Activated T-helper 9 cell treated with anti-CD3 and anti-CD28 coated beads, Interleukin-2, amount 50 U/mL, for 16 hours (primary cell): ENCODE data around the gene SCGB1D1.
"Not testable (repeated sequence)": the region's sequence is repeated elsewhere in the genome, so short reads cannot be mapped to it uniquely, and the experiment has no call there.

ENCODE experiments used
- DNase-seq: peaks from one replicate; pipeline ENCODE4 v3.0.0-alpha.2; 2020; ENCODE audit warnings: low read depth

Gene SCGB1D1

DNA sequence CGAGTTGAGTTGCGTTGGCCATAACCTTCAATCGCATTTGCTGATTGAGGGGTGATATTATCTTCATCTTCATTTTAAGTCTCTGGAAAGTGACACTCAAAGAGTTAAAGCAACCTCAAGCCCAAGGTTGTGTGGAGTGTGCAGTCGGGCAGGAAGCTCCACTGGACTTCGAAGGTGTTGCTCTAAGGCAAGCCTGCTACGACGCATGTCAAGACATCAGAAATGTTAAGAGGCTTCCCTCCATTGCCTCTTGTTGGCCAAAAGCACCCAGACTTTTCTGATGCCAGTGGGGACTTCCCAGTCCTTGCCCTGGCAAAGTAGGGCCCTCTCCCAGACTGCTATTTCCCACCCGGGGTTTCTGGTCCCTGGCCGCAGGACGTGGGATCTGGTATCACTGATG is 23.6 kb upstream of the SCGB1D1 start:
- no peak for DNase-seq

DNA sequence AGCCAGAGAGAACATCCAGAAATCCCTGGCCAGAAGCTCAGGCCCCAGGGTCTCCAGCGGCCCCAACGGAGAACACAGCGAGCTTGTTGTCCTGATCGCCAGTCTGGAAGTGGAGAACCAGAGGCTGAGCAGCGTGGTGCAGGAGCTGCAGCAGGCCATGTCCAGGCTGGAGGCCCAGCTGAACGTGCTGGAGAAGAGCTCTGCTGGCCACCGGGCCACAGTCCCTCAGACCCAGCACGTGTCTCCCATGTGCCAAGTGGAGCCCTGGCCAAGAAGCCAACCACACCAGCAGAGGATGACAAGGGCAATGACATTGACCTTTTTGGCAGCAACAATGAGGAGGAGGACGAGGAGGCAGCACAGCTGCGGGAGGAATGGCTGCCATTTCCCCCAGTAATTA is 20.6 kb upstream of the SCGB1D1 start:
- DNase-seq: no peak

DNA sequence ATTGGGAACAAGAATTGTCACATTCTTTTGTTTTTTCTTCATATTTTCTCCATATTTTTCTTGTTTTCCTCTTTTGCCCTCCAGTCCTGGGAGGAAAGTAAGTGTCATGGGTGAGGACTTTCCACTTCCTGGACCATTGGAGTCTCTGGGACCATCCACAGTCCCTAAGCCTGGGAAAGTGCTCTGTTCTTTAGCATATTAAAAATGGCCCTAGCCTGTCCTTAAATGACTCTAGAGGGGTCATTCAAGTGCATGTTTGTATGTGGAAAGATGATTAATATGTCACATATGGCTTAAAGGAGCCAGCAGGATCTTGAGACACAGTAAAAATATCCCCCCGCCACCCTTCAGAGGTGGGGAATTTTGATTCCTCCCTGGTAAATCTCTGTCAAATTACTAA is 20.1 kb upstream of the SCGB1D1 start:
- no peak for DNase-seq

DNA sequence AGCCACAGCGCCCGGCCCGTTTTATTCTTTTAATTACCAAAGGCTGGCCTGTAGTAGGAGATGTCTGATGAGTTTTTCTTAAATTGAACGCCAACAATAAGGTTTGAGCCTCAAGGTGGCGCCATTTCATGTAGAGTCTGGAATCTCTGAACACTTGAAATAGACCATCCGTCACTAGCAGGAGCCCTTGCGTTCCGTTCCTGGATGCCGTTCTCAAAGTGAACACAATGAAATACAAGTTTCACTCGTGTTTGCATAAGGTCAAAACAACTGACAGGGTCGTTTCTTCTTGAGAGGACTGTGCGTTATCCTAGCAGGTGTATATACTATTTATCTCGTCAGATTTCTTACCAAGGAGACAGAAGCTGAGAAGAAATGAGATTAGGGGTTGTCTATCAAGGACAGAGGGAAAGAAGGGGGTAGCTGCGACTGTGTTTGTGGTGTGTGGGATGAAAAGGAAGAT is 18.7 kb upstream of the SCGB1D1 start:
- peak; percentile 32 for DNase-seq

DNA sequence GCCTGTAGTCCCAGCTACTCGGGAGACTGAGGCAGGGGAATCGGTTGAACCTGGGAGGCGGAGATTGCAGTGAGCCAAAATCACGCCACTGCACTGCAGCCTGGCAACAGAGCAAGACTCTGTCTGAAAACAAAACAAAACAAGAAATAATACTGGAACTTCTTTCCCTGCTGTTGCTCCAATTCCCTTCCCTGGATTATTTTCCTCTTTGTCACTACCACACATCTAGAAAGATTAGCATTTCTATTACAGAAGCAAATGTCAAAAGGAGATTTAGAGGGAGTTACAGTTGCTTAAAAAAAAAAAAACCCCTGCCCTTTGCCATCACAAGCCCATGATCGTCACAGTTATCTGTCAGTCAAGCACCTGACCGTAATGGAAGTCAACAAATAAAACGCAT is 17.7 kb upstream of the SCGB1D1 start:
- DNase-seq: no peak

DNA sequence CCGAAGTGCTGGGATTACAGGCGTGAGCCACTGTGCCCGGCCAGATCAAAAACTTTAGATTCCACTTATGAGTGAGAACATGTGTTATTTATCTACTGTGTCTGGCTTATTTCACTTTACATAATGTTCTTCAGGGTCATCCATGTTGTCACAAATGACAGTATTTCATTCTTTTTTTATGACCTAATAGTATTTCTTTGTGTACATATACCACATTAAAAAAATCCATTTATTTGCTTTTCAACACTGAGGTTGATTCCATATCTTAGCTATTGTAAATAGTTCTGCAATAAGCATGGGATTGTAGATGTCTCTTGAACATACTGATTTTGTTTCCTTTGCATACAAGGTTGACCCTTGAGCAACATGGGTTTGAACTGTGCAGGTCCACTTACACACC is 13.2 kb upstream of the SCGB1D1 start:
- DNase-seq: no peak

DNA sequence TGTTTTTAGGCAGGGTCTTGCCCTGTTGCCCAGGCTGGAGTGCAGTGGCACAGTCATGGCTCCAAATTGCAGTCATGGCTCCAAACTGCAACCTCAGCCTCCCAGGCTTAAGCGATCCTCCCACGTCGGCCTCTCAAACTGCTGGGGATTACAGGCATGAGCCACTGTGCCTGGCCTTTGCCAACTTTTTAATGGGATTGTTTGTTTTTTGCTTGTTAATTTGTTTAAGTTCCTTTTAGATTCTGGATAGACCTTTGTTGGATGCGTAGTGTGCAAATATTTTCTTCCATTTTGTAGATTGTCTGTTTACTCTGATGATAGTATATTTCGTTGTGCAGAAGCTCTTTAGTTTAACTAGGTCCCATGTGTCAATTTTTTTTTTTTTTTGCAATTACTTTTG is 10.0 kb upstream of the SCGB1D1 start:
- no peak for DNase-seq

DNA sequence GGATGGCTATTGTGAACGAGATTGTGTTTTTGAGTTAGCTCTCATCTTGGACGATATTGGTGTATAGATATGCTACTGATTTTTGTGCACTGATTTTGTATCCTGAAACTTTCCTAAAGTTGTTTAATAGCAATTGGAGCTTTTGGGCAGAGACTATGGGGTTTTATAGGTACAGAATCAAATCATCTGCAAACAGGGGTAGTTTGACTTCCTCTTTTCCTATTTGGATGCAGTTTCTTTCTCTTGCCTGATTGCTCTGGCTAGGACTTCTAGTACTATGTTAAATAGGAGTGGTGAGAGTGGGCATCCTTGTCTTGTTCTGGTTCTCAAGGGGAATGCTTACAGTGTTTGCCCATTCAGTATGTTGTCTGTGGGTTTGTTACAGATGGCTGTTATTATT is 8.9 kb upstream of the SCGB1D1 start:
- DNase-seq: no peak

DNA sequence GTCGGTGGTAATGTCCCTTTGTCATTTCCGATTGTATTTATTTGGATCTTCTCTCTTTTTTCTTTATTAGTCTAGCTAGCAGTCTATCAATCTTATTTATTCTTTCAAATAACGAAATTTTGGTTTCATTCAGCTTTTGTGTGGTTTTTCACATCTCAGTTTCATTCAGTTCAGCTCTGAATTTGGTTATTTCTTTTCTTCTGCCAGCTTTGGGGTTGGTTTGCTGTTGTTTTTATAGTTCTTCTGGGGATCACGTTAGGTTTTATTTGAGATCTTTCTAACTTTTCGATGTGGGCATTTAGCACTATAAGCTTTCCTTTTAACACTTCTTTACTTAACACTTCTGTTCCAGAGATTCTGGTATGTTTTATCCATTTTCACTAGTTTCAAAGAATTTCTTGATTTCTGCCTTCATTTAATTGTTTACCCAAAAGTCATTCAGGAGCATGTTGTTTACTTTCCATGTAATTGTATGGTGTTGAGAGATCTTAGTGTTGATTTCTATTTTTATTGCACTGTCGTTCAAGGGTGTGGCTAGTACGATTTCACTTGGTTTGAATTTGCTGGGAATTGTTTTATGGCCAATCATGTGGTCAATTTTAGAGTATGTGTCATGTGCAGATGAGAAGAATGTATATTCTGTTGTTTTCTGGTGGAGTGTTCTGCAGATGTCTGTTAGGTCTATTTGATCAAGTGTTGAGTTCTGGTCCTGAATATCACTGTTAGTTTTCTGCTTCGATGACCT is 7.7 kb upstream of the SCGB1D1 start:
- no peak for DNase-seq

DNA sequence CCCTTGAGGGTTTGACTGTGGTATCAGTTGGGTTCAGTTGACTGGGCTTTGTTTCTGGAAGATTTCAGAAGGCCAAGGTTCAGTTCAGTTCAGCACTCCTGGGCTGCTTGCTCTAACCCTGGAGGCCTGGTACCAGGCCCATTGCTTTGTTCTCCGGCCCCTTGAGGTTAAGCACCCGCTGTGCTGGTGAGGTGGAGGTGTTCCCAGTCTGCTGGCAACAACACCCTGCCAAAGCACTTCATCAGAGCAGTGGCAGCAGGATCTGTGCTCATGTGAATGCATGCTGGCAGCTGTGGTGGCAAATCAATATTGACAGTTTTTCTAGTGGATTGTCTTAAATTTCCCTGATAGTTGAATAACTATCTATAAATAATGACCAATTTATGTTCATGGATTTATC is 3.8 kb upstream of the SCGB1D1 start:
- no peak for DNase-seq

DNA sequence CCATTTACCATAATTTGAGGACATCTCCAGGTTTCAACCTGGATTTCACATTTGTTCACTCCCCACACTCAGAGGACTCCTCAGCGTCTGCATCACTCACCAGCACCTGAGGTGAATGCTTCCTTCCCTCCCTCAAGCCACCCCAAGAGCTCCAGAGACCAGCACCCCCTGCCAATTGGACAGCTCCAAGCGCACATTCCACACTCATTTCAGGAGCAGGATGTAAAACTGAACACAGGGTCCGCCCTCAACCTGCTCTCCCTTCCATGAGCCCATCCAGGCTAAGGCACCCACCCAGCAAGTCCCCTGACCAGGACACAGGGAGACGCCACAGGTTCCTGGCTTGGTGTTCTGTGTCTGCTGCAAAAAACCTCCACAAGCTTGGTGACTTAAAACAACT is 3.9 kb downstream of the SCGB1D1 start:
- DNase-seq: no peak

DNA sequence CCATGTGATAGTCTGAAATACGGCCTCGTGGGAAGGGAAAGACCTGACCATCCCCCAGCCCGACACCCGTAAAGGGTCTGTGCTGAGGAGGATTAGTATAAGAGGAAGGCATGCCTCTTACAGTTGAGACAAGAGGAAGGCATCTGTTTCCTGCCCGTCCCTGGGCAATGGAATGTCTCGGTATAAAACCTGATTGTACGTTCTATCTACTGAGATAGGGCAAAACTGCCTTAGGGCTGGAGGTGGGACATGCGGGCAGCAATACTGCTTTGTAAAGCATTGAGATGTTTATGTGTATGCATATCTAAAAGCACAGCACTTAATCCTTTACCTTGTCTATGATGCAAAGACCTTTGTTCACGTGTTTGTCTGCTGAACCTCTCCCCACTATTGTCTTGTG is 5.0 kb downstream of the SCGB1D1 start:
- not testable (repeated sequence) for DNase-seq

DNA sequence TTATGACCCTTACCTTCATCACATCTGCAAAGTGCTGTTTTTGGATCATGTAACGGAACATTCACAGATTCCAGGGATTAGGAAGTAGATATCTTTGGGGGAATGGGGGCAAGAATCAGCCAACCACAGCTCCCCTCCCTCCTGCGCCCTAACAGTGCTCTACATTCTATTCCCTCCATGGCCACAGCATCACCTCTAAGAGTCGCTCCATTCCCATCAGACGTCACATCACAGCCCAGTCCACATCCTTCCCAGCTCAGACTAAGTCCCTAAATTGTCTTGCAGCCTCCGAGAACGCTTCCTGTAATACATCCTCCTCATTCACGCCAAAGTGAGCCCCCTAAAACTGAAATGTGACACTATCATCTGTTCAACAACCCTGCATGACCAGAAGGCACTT is 5.9 kb downstream of the SCGB1D1 start:
- no peak for DNase-seq

DNA sequence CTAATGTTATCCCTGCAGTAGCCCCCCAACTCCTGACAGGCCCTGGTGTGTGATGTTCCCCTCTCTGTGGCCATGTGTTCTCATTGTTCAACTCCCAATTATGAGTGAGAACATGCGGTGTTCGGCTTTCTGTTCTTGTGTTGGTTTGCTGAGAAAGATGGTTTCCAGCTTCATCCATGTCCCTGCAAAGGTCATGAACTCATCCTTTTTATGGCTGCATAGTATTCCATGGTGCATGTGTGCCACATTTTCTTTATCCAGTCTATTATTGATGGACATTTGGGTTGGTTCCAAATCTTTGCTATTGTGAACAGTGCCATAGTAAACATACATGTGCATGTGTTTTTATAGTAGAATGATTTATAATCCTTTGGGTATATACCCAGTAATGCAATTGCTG is 7.4 kb downstream of the SCGB1D1 start:
- not testable (repeated sequence) for DNase-seq

DNA sequence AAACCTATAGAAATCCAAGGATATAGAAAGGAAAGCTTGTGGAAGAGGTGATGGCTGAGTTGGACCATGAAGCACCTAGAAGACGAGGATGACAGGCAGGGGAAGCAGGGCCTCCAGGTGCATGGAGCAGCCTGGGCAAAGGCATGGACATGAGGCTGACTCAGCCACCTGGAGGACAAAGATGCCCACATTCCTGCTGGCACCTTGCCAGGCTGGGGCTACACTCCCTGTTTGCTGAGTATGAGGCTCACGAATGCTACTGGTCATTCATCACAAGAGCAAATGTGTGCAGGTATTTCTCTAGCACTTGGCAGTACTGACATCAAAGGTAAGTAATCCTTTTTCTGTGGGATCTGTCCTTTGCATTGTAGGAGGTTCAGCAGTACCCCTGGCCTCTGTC is 11.4 kb downstream of the SCGB1D1 start:
- DNase-seq: no peak

DNA sequence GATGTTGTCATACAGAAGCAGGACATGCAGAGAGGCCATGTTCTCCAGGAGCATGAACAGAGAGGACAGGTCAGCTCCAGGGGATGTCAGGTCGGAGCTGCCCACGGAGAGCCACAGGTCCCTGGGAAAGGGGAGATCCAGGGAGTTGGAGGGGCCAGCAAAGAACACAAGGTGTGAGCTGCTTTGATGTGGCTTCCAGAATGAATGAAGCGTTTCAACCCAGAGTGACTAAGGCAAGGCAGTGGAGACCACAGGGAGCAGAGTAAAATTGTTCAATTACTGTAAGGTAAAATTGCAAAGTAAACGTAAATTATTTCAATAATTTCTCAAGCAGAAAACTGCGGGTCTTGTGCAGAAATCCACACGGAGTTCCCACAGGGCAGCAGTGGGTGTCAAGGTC is 12.9 kb downstream of the SCGB1D1 start:
- no peak for DNase-seq

DNA sequence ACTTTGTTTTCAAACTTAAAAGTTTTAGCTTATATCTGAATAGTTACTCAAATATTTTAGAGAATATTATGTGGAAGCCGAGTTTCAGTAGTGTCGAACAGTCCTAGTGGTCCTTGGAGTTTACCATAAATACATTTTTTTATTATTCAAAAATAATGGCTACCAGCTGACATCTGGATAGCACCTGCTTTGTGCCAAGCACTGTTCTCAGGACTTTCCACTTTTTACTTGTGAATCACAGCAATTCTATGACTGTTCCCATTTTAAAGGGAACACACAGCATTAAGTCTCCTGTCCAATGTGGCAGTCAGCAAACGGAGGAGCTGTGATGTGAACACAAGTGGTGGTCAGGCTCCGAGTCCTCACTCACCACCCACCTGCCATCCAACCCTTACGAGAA is 14.4 kb downstream of the SCGB1D1 start:
- no peak for DNase-seq

DNA sequence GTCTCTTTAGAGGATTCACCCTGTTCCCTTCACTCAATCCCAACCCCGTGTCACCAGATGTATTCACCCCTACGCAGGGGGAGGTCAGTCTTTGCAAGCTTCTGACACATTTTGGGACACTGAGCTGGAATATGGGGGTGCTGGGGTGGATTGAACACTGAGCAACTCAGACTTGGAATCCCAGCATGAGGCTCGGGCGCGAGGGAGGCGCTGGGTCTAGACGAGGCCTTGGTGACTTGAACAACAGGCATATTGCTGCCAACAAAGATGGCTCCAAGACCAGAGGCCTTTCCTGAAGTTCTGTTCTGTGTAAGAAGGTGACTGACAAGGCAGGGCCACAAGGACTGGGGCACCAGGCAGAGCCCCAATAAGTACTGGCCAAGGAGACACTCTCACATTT is 15.4 kb downstream of the SCGB1D1 start:
- DNase-seq: no peak

DNA sequence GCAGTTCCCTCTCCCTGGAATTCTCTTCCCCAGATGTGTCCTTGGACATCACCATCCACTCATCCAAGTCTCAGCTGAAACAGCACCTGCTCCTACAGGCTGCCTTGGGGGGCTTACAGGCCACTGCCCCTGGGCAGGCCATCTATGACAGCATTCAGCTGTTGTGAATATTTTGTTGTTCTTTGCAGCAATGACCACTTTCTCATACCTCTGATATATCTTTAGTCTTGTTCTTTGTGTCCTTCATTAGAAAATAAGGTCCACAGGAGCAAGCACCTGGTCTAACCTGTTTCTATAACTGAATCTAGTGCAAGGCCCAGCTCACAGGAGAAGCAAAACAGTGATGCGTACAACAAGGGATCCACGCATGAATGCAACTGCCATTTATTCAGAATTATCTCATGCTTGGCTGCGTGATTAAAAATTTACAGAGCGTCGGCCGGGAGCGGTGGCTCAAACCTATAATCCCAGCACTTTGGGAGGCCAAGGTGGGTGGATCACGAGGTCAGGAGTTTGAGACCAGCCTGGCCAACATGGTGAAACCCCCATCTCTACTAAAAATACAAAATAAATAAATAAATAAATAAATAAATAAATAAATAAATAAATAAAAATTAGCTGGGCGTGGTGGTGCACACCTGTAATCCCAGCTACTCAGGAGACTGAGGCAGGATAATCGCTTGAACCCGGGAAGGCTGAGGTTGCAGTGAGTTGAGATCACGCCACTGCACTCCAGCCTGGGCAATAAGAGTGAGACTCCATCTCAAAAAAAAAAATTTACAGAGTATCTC is 16.5 kb downstream of the SCGB1D1 start:
- DNase-seq: not testable (repeated sequence)

DNA sequence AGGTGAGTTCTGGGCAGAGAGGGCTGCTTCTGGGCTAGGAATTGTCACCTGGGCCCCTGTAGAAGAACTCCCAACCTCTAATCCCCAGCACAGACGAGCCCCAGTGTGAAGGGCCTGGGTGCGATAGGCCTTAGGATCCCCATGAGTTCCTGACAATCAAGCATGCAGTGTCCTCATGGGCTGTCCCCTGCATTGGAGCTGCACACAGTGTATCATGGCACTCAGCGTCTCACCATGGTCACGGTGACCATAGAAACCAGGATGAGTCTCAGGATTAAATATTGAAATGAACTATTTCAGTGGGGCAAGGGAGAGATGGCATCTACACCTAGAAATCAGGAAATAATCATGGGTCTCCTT is 18.7 kb downstream of the SCGB1D1 start:
- DNase-seq: no peak

DNA sequence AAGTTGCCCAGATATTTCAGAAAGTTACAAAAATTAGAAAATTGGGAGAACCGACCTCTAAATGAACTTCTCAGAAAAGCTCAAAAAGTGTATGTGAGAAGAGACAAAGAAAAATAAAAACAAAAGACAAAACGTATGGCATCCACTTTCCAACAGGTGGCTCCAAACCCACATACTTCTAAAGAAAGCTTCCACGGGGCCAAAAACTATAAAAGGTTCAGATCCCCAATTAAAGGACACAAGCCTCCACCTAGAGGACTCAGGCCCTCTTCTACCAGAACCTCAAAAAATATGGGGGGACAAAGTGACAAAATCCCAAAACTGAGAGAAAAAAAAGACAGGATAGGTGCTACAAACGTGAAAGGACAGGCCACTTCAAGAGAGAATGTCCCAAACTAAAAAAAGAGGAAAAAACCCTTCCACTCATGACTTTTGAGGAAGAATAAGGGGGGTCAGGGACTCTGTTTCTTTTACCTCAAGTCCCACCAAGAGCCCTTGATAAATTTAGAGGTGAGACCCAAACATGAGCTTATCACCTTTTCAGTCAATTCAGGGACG is 27.3 kb downstream of the SCGB1D1 start:
- no peak for DNase-seq

DNA sequence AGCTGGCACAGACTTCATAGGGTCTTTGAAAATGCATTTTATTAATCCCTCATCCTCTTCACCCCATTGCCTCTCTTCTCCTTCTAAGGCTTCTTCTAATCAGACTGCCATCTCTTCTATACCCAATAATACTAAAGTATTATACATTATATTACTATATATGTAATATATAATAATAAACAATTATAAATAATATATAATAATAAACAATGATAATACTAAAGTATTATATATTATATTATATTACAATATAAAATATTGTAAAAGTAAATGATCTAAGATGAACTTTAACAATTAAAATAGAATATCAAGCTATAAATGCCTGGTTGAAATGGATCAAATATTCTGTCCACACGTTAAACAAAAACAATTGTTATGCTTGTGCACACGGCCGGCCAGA is 31.5 kb downstream of the SCGB1D1 start:
- no peak for DNase-seq

DNA sequence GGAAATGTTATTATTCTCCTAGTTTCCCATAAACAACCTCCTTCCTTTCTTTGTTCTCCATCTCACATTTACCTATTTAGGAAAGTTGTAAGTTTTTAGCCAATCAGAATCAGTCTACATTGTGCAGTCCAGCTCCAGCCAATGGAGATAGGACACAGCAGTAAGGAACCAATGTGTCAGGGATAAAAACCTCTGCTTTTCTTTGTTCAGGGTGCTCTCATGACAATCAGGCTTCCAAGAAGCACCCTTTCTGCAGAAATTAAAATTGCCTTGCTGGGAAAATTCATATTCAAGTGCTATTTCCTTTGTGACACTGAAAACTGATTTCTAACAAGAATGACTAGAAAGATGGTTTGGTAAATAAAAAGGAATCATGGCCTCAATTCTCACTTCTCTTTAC is 33.1 kb downstream of the SCGB1D1 start:
- DNase-seq: no peak
